NB4 (cell line): Measurements from ENCODE around the gene GSC2.

ENCODE experiments used
- DNase-seq: peaks from one replicate; pipeline ENCODE4 v3.0.0; 2010; ENCODE audit warnings: low read depth
- H3K4me3 ChIP-seq: one replicate; pipeline ENCODE4 v1.5.1; 2011; ENCODE audit warnings: mild to moderate bottlenecking, low read depth, low read length, moderate library complexity
- CTCF ChIP-seq: IDR thresholded peaks from one replicate; pipeline ENCODE4 v1.5.1; 2012; ENCODE audit warnings: low read depth, low read length
- MAX ChIP-seq: IDR thresholded peaks from 2 replicates; pipeline ENCODE4 v1.6.1; 2011; ENCODE audit warnings: low read depth, low read length
- MYC ChIP-seq: IDR thresholded peaks from 2 replicates; pipeline ENCODE4 v1.6.1; 2011; ENCODE audit warnings: low read depth, low read length
- POLR2A ChIP-seq: IDR thresholded peaks from 2 replicates; pipeline ENCODE4 v1.6.1; 2011; ENCODE audit warnings: mild to moderate bottlenecking; ENCODE audit not compliant: insufficient read length; ENCODE audit errors: extremely low read depth

Gene GSC2

DNA sequence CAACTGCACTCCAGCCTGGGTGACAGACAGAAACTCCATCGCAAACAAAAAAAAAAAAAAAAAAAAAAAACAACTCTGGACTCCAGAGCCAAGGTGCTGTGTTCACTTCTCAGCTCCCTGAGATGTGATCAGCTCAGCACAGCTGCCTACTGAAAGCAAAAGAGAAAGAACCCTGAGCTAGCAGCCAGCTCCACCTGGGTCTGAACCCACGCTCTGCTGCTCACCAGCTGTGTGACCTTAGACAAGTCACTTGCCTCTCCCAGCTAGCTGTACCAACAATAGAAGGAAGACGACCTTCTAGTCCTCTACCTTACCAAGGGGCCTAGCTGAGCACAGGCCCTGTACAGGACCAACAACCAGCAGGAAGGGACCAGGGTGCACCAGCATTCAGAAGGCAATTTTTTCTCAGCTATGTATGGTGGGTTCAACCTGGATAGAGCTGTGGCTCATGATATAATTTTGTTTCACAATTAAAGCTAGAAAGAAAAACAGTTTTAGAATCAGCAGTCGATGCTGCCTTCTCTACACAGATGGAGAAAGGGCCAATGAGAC is 31.7 kb downstream of the GSC2 start:
- H3K4me3 ChIP-seq = no peak overlapping the region
- no peak for TF ChIP-seq MAX
- TF ChIP-seq CTCF = no peak
- no peak for TF ChIP-seq POLR2A
- no peak for TF ChIP-seq MYC
- no peak for DNase-seq

DNA sequence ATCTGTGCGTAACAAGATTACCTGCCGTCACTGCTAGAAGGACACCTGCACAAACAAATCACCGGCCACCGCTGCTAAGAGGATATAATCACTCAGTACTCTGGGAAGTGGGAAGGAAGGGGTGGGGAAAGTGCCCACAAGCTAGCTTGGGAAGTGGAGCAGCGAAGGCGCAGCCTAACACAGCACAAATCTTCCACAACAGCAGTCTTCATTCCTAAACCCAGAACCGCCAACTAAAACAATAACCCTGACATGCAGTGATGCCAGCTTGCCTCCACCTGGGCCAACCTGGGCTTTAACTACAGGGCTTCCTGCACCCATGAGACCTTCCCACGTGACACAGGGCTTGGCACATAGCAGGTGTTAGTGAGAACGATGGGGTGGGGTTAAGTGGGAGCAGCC is 33.0 kb downstream of the GSC2 start:
- no peak for DNase-seq
- no peak overlapping the region for H3K4me3 ChIP-seq
- TF ChIP-seq POLR2A (no peak), MYC (no peak), MAX (no peak), CTCF (no peak)

DNA sequence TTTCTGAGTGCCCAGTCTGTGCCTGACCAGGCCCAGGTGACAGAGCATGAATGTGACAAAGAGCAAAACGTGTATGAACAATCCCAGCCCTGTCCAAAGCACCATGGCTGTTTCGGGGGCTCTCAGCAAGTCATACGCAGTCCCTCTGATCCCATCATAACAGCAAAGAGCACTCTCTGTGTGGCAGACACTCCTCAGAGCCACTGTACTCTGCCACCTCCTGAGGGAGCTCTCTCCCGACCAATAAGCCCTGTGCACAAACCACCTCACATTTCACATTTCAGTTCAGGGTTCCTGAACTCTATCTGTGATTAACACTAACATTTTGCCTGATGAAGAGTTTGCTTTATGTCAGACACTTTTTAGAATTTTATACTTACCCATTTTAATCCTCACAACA is 34.5 kb downstream of the GSC2 start:
- peak; percentile 26 for DNase-seq
- no peak overlapping the region for H3K4me3 ChIP-seq
- TF ChIP-seq MAX (no peak), MYC (no peak), CTCF (no peak), POLR2A (no peak)

- TF ChIP-seq MYC (no peak), CTCF (no peak), MAX (no peak), POLR2A (no peak)
- no peak for DNase-seq
- no peak overlapping the region for H3K4me3 ChIP-seq
Measured at GRCh38 chr22:19114984-19115552, 35.0 kb downstream of the GSC2 start.

GRCh38 chr22:19113429-19113828 is 36.7 kb downstream of the GSC2 start:
- no peak for DNase-seq
- no peak overlapping the region for H3K4me3 ChIP-seq
- TF ChIP-seq CTCF (no peak), MYC (no peak), MAX (no peak), POLR2A (no peak)

GRCh38 chr22:19111584-19111983 is 38.5 kb downstream of the GSC2 start:
- DNase-seq = no peak
- H3K4me3 ChIP-seq = no peak overlapping the region
- TF ChIP-seq MYC (no peak), CTCF (no peak), MAX (no peak), POLR2A (no peak)
